Measurements from ENCODE around the gene ZNF107.
A peak's percentile ranks its signal among the peaks of the same experiment; 100 is the strongest.

The ZNF107 gene

GRCh38 chr7:64665980-64666662, at the start of gene ZNF107:
Gene ZNF107, plus strand, starts transcription at chr7:64666133. Its CDS starts 150 bp downstream, at chr7:64666283.
- TF ChIP-seq EZH2phosphoT487 (IDR thresholded peaks at IDR 0.05; ENCODE audit: low read depth) (no peak), CTCF (IDR thresholded peaks at IDR 0.05; ENCODE audit: low read depth, low read length) (no peak)
- Histone ChIP-seq H3K4me1 (ENCODE audit: low read length) (peaks cover 29% of the 10 kb centered on the region), H2AFZ (ENCODE audit: low read depth, low read length) (peak within 1 kb of the TSS; percentile 89; the same call in 1 of the 2 replicates), H3K9ac (ENCODE audit: low read length) (peak within 1 kb of the TSS; percentile 95), H3K27me3 (ENCODE audit: low read depth, low read length) (no peaks in the 10 kb centered on the region), H3K4me2 (ENCODE audit: low read length) (peak within 1 kb of the TSS; percentile 88), H3K27ac (ENCODE audit: low read length) (peak within 1 kb of the TSS; percentile 76), H3K79me2 (ENCODE audit: low read length) (peaks cover 59% of the 10 kb centered on the region), H3K4me3 (ENCODE audit: low read length) (peak within 1 kb of the TSS; percentile 93), H3K36me3 (replicated peaks; ENCODE audit: low read depth, low read length) (peaks cover 24% of the 10 kb centered on the region), H3K9me3 (ENCODE audit: insufficient read depth, low read length) (peaks cover 5% of the 10 kb centered on the region; the same call in 1 of the 2 replicates), H4K20me1 (ENCODE audit: insufficient read depth, low read length) (peaks cover 28% of the 10 kb centered on the region)

- peak overlapping the region; percentile 14; the same call in 1 of the 2 replicates for H3K9ac ChIP-seq (ENCODE audit: low read length)
- TF ChIP-seq CTCF (IDR thresholded peaks at IDR 0.05; ENCODE audit: low read depth, low read length): peak; percentile 77
- TF ChIP-seq EZH2phosphoT487 (IDR thresholded peaks at IDR 0.05; ENCODE audit: low read depth): no peak
- peak overlapping the region; percentile 52 for H3K4me3 ChIP-seq (ENCODE audit: low read length)
- no peak overlapping the region for H2AFZ ChIP-seq (ENCODE audit: low read depth, low read length)
- H3K4me2 ChIP-seq (ENCODE audit: low read length): peak overlapping the region; percentile 72
- H4K20me1 ChIP-seq (ENCODE audit: insufficient read depth, low read length): no peaks in the 10 kb centered on the region
- H3K36me3 ChIP-seq (replicated peaks; ENCODE audit: low read depth, low read length): no peaks in the 10 kb centered on the region
- H3K9me3 ChIP-seq (ENCODE audit: insufficient read depth, low read length): no peaks in the 10 kb centered on the region
- H3K27me3 ChIP-seq (ENCODE audit: low read depth, low read length): no peaks in the 10 kb centered on the region
- H3K4me1 ChIP-seq (ENCODE audit: low read length): peaks cover 3% of the 10 kb centered on the region; the same call in 1 of the 2 replicates
- H3K27ac ChIP-seq (ENCODE audit: low read length): no peak overlapping the region
- H3K79me2 ChIP-seq (ENCODE audit: low read length): no peaks in the 10 kb centered on the region
Observed at GRCh38 chr7:64618785-64619456, 47.0 kb upstream of the ZNF107 start.

GRCh38 chr7:64619705-64620104, 46.2 kb upstream of the ZNF107 start:
- Histone ChIP-seq H3K4me1 (ENCODE audit: low read length) (peaks cover 3% of the 10 kb centered on the region; the same call in 1 of the 2 replicates), H3K9ac (ENCODE audit: low read length) (no peak overlapping the region), H3K9me3 (ENCODE audit: insufficient read depth, low read length) (no peaks in the 10 kb centered on the region), H2AFZ (ENCODE audit: low read depth, low read length) (no peak overlapping the region), H4K20me1 (ENCODE audit: insufficient read depth, low read length) (no peaks in the 10 kb centered on the region), H3K4me3 (ENCODE audit: low read length) (no peak overlapping the region), H3K79me2 (ENCODE audit: low read length) (no peaks in the 10 kb centered on the region), H3K27ac (ENCODE audit: low read length) (no peak overlapping the region), H3K36me3 (replicated peaks; ENCODE audit: low read depth, low read length) (no peaks in the 10 kb centered on the region), H3K4me2 (ENCODE audit: low read length) (no peak overlapping the region), H3K27me3 (ENCODE audit: low read depth, low read length) (no peaks in the 10 kb centered on the region)
- no peak for TF ChIP-seq EZH2phosphoT487 (IDR thresholded peaks at IDR 0.05; ENCODE audit: low read depth)
- TF ChIP-seq CTCF (IDR thresholded peaks at IDR 0.05; ENCODE audit: low read depth, low read length): no peak

GRCh38 chr7:64621656-64622055, 44.3 kb upstream of the ZNF107 start:
- Histone ChIP-seq H3K4me1 (ENCODE audit: low read length) (peaks cover 13% of the 10 kb centered on the region), H3K4me3 (ENCODE audit: low read length) (no peak overlapping the region), H2AFZ (ENCODE audit: low read depth, low read length) (no peak overlapping the region), H3K27ac (ENCODE audit: low read length) (no peak overlapping the region), H3K79me2 (ENCODE audit: low read length) (no peaks in the 10 kb centered on the region), H3K4me2 (ENCODE audit: low read length) (no peak overlapping the region), H3K9me3 (ENCODE audit: insufficient read depth, low read length) (no peaks in the 10 kb centered on the region), H4K20me1 (ENCODE audit: insufficient read depth, low read length) (no peaks in the 10 kb centered on the region), H3K9ac (ENCODE audit: low read length) (no peak overlapping the region), H3K27me3 (ENCODE audit: low read depth, low read length) (no peaks in the 10 kb centered on the region), H3K36me3 (replicated peaks; ENCODE audit: low read depth, low read length) (no peaks in the 10 kb centered on the region)
- no peak for TF ChIP-seq EZH2phosphoT487 (IDR thresholded peaks at IDR 0.05; ENCODE audit: low read depth)
- peak; percentile 34 for TF ChIP-seq CTCF (IDR thresholded peaks at IDR 0.05; ENCODE audit: low read depth, low read length)

Measured in OCI-LY3 (cell line).